ENCODE results near the gene PSMA7.
"Not testable (repeated sequence)": the region's sequence is repeated elsewhere in the genome, so short reads cannot be mapped to it uniquely, and the experiment has no call there.

PSMA7 gene

DNA sequence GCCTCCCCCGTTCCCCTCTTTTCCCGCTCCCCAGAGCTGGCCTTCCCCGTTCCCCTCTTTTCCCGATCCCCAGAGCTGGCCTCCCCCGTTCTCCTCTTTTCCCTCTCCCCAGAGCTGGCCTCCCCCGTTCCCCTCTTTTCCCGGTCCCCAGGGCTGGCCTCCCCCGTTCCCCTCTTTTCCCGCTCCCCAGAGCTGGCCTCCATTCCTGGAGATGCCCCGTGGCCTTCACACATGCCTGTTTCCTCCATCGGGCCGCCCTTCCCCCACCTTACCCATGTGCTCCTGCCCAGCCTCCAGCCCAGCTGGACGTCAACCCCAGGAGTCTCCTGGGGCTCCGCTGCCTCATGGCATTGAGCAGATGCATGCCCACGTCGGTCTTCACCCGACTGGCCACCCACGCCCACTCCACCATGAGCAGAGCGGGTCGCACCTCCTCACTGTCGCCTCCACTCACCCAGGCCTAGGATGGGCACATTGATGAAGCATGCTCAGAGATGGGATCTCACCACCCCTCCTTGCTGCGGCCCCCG, 8.7 kb upstream of the PSMA7 start:
- no peak for DNase-seq

DNA sequence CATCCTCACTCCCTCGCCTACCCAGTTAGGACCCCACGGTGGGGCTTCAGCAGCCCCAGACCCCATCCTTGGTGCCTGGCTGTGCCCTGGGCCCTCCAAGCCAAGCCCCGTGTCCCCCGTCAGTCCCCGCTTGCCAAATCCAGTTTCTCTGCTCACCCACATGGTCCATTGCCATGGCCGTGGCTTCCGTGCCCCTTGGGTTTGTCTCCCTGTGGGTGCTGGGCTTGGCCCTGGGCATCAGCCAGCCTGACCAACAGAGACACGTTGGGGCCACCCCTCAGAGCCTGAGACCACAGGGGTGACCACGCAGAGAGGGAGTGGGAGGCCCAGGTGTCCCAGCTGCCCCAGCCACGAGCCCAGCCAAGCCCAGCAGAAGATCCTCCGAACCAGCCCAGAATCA, 8.0 kb upstream of the PSMA7 start:
- no peak for DNase-seq

DNA sequence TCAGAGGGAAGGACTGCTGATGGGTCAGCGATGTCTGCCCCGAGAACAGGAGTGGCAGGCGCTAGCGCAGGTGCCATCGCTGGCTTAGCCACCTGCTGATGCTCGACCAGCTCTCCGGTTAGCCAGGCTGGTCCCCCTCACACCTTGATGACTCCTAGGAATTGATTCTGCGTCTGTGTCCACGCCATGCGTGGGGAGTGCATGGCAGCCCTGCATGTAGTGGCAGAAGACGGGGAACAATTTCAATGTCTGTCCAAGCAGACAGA, 7.0 kb upstream of the PSMA7 start:
- no peak for DNase-seq

DNA sequence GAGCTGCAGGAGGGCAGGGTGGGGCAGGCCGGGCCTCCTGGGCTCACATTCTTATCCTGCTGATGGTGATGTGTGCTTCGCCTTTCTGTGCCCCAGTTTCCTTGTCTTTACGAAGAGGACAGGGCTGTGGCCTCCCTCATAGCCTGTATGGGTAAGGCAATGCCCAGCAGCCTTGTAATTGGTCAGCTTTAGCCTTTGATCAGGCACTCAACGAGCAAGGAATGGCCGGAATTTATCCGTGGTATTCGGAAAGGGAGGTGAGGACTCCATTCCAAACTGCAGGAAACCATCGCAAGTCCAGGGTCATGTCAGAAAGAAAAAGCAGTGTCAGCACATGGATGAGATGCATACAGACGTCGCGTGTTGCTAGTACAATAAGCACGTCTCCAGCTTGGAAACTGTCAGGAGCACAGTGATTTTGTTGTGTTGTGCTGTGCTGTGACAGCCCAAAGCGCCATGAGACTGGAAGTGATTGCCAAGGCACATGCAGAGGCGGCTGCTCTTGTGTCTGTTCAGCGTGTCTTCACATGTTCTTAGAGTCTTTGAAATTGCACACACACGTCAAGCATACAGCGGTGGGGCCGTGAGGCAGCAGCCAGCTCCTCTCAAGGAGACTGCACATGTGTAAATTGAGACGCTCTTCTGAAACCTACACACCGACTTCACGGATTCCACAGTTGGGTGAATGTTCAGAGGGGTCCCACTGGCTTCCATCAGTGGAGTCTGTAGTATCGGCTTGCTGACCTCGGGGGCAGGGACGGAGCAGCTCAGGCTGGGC, 6.5 kb upstream of the PSMA7 start:
- DNase-seq: no peak

DNA sequence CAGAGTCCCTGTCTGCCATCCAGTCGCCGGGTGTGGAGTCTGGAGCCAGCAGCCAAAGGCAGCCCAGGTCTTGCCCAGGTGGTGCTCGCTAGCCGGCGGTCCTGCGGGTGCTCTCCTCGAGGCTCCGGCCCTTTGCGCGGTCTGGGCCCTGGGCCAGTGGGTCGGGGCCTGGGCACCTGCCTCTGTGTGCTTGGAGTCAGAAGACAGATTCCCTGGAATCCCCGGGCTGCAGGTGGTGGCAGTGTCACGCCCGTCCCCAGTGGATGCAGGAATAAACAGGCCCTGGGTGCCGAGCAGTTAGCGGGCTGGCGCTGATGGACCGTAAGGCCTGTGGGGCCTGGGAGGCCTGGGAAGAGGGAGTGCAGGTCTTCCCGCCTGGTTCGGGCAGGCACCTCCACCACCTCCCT, 5.7 kb upstream of the PSMA7 start:
- no peak for DNase-seq

DNA sequence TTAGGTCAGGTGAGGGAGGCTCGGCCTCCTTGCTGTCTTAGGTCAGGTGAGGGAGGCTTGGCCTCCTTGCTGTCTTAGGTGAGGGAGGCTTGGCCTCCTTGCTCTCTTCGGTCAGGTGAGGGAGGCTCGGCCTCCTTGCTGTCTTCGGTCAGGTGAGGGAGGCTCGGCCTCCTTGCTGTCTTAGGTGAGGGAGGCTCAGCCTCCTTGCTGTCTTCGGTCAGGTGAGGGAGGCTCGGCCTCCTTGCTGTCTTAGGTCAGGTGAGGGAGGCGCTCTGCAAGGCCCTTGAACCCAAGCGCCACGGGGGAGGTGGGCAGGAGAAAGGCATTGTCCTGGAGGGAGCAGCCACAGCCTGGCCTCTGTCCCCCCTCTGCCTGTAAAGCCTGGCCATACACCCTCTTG, 5.2 kb upstream of the PSMA7 start:
- not testable (repeated sequence) for DNase-seq

DNA sequence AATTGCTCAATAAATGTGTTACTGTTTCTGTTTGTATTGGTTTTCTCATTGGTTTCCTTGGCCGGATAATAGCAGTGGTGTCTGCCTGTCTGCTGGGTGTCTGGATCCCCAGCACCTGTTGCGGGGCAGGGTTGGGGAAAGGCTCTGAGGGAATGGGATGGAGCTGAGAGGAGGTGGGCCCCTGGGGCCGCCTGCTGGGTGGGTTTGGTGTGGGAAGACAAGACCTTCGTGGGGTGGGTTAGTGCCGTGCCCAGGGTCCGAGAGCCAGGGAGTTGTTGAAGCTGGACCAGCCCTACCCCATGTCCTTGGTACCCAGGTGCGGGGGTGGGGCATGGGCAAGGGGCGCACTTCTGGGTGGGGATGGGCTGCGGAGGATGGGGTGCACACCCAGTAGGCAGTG, 4.3 kb upstream of the PSMA7 start:
- no peak for DNase-seq

DNA sequence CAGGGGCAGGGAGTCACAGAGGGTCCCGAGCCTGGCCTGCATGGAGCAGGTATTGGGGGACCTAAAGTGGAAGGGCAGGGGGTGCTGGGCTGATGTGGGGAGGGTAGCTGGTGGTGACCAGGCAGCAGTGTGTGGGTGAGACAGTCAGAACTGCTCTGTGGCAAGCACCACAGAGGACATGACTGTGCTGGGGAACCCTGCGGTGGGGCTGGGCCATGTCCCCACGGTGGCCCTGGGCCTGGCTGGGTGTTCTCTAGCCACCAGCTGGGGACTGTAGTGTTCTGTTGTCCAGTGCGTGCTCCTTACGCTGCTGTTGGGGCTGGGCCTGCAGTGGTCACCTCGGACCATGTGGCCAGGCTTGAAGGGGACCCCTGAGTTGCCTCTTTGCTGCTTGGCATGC, 3.9 kb upstream of the PSMA7 start:
- DNase-seq: no peak

DNA sequence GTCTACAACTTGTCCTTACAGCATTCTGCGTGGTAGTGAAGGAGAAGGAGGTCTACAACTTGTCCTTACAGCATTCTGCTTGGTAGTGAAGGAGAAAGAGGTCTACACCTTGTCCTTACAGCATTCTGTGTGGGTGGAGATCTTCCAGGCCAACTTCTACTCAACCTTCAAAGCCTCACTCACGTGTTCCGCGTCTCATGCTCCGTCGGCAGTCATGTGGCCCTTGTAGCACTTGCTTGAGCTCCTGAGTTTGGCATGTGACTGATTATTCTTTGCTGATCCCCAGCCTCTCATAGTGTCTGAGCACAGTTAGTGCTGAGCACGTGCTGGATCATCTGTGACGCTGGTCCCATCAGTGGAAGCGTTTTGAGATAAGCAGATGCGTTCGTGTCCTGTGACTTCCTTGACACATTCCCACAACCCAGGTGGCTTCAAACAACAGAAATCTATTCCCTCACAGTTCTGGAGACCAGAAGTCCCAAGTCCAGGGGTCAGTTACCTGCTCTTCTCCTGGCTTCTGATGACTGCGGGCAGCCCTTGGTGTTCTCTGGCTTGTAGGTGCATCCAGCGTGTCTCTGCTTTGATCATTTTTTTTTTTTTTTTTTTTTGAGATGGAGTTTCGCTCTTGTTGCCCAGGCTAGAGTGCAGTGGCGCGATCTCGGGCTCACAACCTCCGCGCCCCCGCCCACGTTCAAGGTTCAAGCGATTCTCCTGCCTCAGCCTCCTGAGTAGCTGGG, 3.0 kb upstream of the PSMA7 start:
- no peak for DNase-seq

DNA sequence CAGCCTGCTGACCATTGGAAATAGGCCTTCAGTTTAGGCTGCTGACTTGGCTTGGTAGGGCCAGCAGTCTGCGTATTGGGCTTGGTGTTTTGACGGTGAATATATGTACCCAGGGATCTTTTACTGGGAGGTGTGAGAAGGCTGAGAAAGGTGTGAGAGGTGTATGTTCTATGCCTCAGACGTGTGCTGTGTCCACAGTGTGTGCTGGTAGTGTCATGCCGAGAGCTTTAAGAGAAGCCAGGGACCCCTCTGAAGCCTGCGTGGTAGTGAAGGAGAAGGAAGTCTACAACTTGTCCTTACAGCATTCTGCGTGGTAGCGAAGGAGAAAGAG, 2.5 kb upstream of the PSMA7 start:
- DNase-seq: no peak

DNA sequence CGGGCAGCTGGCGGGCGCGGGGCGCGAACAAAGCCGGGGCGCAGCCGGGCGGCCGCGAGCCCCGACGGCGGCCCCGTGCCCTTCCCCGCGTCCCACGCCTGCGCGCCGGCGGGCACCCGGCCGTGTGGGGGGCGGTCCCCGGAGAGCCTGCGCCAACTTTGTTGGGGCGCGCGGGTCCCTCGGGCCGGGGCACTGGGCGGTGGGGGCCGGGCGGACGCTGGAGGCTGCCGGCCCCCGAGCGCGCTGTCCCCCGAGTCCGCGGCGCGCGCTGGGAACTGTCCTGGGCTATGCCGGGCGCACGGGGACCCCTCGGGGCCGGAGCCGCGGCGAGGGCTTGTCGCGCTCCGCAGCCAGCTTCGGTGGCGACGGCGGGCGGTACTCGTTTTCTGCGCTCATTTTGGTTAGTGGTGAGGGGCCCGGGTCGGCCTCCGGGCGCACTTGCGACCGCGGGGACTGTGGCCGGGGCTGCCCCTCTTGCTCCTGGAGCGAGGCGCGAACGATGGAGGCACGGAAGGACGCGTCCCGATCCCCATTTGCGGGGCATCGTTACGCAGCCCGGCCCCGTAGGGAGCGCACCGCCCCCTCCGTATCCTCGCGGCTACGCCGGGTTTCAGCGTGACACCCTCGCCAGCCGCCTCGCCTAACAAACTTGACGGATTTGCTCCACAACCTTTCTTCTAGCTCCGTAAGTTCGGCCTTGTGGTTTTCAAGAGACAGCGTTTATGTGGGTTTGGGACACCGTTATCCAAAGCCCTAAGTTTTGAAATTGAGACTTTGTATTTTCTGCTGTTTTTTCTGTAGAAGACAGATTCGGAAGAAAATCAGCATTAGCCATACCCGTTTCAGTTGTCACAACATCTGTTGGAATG, 997 bp upstream of the PSMA7 start:
- DNase-seq: peak; percentile 28

DNA sequence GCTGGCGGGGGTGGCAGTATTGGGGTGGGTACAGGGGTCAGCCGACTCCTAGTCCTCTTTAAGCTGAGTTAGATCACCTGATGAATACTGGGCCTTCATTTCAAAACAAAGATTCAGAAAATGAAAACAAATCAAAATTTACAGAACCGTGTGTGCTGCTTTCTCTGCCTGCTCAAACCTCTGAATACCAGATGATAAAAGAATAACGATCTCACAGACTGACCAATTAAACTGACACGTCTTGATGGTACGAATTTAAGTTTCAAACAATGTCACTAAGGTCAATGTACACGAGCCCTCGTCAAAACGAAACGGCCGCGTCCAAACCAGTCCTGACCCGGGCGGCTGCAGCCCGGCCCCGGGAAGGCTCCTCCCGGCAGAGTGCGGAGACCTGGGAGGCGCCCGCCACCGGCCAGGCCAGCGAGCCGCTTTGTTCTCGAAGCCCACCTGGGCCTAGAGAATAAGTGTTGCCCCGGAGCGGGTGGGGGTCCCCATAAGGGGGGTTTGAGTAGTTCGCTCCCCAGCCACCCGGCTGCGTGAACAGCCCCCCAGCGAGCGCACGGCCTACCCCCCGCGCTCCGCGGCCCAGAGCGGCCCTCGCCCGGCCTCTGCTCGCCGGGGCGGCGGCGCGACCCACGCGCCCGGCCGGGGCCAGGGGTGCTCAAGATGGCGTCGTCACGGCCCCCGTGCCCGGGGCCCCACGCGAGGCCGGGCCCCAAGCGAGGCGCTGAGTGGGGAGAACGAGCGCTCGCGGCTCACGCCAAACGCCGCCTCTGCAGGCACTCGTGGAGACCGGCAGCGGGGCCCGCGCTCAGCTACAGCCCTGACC, 728 bp downstream of the PSMA7 start:
- DNase-seq: no peak

DNA sequence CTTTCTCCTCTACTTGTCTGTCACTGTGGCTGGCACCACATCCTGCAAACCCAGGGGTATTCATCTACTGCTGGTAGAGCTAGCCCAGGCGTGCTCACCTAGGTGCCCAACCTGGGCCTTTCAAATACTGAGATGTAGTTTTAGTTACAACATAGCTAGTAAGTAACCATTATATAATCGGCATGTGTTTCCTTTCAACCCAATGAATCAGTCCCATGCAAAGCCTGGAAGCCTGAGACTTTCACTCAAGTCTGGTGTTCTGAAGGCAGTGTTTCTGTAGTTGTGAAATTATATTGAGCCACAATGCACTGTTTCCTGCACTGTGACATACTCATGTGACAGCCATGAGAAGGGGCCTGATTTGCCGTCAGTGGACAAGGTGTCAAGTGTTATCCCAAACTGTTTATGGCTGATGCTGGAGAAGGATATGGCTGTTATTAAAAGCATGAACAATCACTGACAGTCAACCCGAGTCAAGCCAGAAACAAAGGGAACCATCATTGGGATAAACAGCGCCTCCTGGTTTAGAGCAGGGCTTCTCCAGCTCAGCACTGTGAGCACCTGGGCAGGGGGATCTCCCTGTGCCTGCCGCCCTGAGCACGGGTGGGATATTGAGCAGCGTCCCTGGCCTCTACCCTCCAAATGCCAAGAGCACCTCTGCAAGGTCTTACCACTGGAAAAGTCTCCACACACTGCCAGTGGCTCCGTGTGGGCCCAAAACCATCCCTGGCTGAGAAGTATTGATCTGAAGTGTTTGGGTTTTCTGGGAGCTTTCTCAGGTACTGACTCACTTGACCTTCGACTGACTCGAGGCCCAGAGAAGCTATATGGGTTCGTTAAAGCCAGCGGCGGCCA, 1.6 kb downstream of the PSMA7 start:
- peak; percentile 36 for DNase-seq

DNA sequence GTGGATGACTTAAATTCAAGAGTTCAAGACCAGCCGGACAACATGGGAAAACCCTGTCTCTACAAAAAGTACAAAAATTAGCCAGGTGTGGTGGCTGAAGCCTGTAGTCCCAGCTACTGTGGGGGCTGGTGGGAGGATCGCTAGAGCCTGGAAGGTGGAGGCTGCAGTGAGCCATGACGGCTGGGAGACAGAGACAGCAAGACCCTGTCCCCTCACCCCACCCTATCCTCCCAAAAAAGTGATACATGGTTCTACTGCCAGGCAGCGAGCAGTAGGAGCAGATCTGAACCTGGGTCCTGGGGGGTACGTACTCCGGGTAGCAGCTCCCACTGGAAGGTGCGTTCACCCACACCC, 2.2 kb downstream of the PSMA7 start:
- no peak for DNase-seq

DNA sequence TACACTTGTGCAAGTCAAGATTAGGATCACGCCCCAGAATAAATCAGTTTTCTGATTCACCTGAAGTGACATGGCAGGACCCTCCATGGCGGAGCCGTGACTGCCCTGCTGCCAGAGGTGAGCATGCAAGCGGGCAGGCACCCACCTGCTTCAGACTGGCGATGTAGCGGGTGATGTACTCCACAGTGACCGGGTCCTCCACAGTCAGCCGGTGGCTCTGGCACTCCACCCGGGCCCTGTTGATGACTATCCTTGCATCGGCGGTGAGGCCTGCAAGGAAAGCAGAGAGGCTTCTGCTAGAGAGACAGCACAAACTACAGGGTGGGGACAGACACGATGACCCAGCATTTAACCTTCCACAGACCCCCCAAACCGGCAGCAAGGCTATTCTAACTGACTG, 3.6 kb downstream of the PSMA7 start:
- DNase-seq: no peak

DNA sequence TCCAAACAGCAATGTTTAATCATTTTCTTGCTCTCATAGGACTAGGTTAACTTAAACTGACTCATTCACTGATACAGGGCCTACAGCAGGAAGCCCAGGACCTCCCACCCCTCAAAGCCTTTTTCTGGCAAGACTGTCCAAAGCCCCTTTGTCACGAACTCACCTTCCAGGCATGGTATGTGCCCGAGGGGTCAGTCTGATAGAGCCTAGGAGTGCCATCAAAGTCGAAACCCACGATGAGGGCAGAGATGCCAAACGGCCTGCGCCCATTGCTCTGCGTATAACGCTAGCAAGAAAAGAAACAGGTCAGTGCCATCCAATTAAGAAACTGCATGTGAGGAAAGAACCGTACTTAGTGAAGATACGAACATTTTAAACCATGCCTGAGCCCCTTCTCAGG, 4.3 kb downstream of the PSMA7 start:
- DNase-seq: no peak

DNA sequence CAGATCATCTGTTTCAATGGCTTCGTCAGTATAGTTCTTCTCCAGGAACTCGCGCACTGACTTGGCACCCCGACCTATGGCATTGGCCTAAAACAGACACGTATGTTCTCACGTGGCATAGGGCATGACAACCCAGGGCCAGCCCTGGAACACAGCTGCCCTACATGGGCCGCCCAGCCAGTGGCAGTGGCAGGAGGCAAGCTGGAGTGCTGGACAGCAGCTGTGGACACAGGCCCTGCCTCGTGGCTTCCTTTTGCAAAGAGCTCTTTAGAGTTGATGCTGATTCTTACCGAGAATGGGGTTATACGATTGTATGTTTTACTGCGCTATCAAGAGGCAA, 5.0 kb downstream of the PSMA7 start:
- DNase-seq: no peak

DNA sequence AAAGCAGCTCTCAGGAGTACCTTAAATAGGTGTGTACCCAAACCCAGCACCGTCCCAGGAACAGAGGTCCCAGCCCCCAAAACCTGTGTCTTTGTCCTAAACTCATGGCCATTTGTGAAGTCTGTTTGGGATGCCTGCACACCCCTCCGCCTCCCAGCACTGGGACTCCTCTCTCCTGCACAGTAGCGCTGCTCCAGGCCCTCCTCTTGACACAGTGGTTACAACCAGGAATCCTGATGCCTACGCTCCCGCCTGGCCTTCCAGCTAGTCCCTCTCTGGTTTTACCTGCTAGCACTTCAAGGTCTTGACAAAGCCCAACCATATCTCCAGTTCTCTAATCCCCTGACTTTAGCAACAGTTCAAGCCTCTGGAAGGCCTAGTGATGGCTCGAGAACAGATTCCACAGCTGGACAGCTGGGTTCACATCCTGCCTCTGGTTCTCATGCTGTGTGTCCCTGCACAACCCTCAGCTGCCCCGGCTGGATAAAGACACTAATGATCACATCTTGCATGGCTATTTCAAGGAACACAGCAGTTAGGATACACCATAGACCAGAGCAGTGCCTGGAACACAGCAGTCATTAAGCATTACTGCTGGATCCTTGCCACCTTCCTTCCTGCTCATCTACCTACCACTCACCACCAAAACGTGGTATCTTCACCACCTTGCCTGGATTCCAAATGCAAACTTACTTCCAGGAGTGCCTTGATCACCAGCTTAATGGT, 5.6 kb downstream of the PSMA7 start:
- DNase-seq: no peak

DNA sequence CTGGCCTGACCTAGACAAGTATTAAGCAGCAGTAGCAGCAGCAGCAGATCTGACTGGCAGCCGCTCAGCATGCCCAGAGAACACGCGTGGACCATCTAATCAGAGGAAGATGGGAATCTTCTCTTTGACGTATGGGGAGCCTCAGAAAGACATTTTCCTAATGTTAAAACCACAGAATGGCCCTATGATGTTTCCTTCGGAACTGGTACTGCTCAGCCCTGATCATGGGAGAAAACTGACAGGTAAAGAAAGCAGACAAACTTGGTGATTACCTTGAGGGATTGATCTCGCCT, 6.2 kb downstream of the PSMA7 start:
- no peak for DNase-seq

DNA sequence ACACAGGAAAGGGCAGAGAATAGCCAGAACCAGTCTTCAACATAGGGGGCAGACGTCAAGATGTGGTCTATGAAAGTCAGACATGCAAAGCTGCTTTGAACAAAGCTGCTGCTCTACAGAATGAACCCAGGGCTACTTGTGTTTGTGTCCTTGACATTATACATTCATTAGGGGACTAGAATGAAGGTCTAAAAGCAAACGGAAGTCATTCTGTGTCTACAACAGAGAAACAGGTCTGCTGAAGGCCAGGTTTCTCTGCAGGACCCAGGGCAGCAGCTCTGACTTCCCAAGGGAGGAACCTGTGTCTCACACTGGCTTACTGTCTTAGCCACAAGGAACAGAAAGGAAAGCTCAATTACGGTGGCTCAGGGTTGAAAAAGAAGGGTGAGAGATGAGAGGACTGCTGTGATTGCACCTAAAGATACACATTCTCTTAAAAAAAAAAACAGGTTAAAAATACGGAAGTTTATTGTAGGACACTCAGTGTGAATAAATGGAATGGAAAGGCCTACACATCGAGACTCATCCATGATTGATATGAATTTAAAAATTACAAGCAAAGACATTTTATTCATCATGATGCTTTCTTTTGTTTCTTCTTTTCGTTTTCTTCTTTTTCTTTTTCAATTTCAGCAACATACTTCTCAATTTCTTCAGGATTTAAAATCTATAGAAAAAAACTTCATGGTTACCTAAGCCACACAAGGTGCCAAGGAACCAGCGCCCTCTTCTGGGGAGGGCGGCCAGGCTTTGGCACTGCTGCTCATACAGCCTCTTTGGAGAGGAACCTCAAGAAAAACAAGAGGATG, 6.7 kb downstream of the PSMA7 start:
- DNase-seq: peak; percentile 78
